H7 (cell line): ENCODE data around the gene CDC6. TPM values are rescaled to one million over a fixed set of nuclear protein-coding genes. Genes with fewer than 3 reads are reported as not detected.

Experiments used
- DNase-seq: peaks from one replicate; pipeline ENCODE4 v3.0.0; 2012
- H3K27me3 ChIP-seq: 2 replicates; pipeline ENCODE4 v1.6.0; 2011; ENCODE audit warnings: mild to moderate bottlenecking, low read length; ENCODE audit not compliant: control insufficient read depth, insufficient read depth
- H3K36me3 ChIP-seq: replicated peaks from 2 replicates; pipeline ENCODE4 v1.5.1; 2011; ENCODE audit warnings: low read length; ENCODE audit not compliant: control insufficient read depth, insufficient read depth
- H3K4me3 ChIP-seq: 2 replicates; pipeline ENCODE4 v1.5.1; 2011; ENCODE audit warnings: low read depth, mild to moderate bottlenecking, control low read depth, low read length, moderate library complexity; ENCODE audit not compliant: insufficient read depth
- total RNA-seq: library from RNA; depleted of rRNA; stranded (reverse); fragments of >200 nt; shearing (Covaris generic); gene quantifications from 2 replicates; pipeline ENCODE4 v1.2.3, GENCODE V29; 2014

Gene CDC6
- total RNA-seq, 1 experiment from 2014 or later = 83.6 TPM

DNA sequence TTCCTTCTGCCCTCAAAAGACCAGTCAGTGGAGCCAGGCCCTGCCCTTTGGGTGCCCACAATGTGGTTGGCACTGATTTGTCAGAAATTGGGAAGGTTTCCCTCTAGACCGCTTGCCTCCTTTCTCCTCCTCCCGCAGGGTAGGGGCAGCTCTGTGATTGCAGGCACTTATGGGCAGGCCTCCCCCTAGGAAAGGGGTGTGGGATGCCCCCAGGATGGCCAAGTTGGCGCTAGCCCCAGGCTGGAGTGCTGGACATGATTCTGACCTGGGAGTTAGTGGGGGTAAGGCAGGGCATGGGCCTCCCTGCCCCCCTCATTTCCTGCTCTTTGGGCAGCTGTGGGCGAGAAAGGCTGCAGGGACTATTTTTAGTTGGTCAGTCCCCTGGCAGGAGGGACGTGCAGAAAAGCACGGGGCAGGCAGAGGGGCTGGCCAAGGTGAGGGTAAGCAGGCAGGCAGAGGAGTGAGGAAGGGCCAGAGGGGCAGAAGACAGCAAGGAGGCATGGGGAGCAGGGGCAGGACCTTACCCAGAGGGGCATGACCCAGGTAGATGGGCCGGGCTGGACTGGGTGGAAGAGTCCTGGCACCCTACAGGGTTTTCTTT, 24.6 kb downstream of the CDC6 start:
- Histone ChIP-seq H3K4me3 (no peak overlapping the region), H3K36me3 (no peaks in the 10 kb centered on the region), H3K27me3 (peaks cover 6% of the 10 kb centered on the region)
- peak; percentile 44 for DNase-seq

GRCh38 chr17:40312893-40313667, 25.4 kb downstream of the CDC6 start:
- peak; percentile 28 for DNase-seq
- Histone ChIP-seq H3K36me3 (no peaks in the 10 kb centered on the region), H3K4me3 (no peak overlapping the region), H3K27me3 (peaks cover 7% of the 10 kb centered on the region)

DNA sequence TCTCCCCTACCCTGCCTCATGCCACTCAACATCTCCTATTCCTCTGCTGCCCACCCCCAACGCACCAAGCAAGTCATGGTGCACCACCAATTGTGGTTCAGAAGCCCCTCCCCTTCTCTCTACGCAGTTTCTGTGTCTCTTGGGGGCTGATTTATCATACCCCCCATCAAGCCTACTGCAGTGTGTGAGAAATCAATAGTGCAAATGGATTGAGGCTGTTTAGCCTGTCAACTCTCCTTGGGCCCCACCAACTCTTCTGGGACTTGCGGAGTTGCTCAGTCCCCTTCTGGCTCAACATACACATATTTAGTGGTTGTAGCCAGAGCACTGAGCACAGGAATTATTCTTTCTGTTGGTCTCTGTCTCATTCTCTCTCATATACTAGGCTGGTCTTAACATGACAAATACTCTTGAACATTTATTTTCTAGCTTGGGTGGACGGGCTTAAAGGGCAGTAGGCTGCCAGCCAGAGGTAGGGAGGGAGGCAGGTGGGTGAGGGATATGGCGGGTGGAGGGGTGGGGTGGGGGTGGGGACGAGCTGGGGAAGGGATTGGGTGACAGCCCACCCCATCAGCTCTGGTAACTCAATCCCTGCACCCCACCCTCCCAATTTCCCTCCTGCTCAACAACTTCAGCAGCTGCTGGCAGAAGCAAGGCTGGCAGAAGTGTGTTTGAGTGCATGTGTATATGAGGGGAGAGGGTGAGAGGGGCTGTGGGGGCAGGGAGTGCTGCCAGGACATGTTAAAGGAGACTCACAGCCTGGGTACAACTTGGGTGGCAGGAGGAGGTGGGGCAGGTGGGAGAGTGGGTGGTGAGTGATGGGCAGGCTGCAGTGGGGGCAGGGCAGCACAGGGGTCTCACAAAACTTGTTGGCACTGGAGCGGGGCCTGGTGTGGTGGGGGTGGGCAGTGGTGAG, 26.2 kb downstream of the CDC6 start:
- H3K27me3 ChIP-seq = peaks cover 9% of the 10 kb centered on the region
- no peak overlapping the region for H3K4me3 ChIP-seq
- DNase-seq = peak; percentile 61
- no peaks in the 10 kb centered on the region for H3K36me3 ChIP-seq

- Histone ChIP-seq H3K36me3 (no peaks in the 10 kb centered on the region), H3K4me3 (no peak overlapping the region), H3K27me3 (peaks cover 12% of the 10 kb centered on the region)
- peak; percentile 36 for DNase-seq
Measured at GRCh38 chr17:40314584-40314956, 26.9 kb downstream of the CDC6 start.

GRCh38 chr17:40315206-40315605, 27.5 kb downstream of the CDC6 start:
- DNase-seq = peak; percentile 34
- Histone ChIP-seq H3K4me3 (no peak overlapping the region), H3K27me3 (peaks cover 12% of the 10 kb centered on the region), H3K36me3 (no peaks in the 10 kb centered on the region)

DNA sequence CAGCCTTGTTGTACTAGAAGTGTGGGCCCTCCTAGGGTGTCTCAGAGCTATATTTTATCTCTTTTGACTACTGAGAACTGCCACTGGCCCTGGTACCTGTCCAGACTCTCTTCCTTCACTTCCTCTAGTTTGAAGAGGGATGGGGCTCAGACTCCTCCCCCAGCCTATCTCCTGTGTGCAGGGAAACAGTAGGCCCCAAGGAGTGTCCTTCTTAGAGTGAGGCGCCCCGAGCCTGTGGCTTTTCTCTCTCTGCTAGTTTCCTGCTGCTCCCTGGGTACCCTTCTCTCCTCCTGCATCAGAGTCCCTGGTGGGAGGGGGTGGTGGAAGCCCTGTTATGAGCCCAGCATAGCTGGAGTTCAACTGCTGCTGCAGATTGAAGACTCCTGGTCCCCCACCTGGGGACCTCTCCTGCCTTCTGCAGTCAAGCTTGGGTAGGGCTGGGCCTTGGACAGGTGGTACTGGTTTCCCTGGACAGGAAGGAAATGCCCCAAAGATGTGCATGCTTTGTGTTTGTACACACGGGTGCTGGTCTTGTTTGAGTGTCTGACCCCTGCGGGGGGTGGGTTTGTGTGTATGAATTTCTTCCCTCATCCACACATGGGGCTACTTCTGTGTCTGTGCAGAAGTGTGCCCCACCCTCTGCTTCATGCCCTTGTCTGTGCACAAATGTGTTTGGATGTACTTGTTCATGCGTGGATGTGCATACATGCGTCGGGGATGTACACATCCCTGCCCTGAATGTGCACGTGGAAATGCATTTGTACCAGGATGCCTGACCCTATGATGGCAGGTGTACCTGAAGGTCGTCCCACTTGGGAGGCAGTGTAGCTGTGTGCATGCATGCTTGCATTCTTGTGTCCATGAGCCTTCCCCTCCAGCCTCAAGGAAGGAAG, 28.2 kb downstream of the CDC6 start:
- DNase-seq = peak; percentile 62
- H3K4me3 ChIP-seq = peak overlapping the region; percentile 48

GRCh38 chr17:40316571-40317344, 29.1 kb downstream of the CDC6 start:
- no peaks in the 10 kb centered on the region for H3K36me3 ChIP-seq
- peaks cover 12% of the 10 kb centered on the region for H3K27me3 ChIP-seq
- H3K4me3 ChIP-seq = peak overlapping the region; percentile 48
- DNase-seq = peak; percentile 91

More for the DNA sequence above, 28.2 kb downstream of the CDC6 start:
- Histone ChIP-seq H3K36me3 (no peaks in the 10 kb centered on the region), H3K27me3 (peaks cover 12% of the 10 kb centered on the region)

GRCh38 chr17:40317345-40317873, 29.7 kb downstream of the CDC6 start:
- H3K27me3 ChIP-seq = peaks cover 12% of the 10 kb centered on the region
- peak; percentile 91 for DNase-seq
- H3K4me3 ChIP-seq = peak overlapping the region; percentile 55
- H3K36me3 ChIP-seq = no peaks in the 10 kb centered on the region

DNA sequence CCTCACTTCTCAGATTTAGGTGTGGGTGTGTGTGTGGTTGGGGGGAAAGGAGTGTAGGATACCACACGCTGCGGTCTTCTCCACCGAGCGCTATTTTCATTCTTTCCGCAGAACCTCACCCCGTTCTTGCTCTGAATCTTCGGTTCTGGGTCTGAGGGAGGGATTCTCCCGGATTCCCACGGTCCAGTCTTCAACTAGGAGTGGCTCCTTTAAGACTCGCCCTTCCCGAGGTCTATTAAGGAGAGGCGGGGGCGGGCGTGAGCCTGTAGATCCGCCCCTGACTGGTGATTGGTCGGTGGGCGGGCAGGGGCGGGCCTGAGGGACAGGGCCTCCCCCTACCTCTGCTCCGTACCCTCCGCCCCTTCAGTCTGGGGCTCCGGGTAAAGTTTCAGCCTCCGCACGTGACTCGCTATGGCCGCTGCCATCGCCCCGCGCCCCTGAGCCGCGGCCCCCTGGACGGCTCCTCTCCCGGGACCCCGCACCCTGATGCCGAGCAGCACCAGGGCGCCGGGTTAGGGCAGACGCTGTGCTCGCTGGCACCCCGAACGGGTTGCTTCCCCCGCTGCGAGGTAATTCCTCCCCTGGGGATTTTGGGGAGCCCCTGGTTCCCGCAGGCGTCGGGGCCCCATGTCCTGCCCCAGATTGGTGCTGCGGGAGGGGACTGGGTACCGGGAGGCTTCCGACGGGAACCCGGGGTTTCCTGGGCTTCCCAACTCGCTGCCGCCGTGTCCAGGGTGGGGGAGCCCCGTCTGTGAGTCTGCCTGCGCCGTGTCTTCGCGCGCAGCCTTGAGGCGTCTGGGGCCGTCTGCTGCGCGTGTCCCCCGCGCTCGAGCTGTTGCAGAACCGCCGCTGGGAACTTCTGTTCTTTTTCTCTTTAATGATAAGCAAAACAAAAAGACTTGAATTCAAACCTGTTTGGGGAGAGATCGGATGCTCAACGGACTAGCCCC, 30.5 kb downstream of the CDC6 start:
- peak; percentile 100 for DNase-seq
- no peaks in the 10 kb centered on the region for H3K36me3 ChIP-seq
- peak overlapping the region; percentile 78 for H3K4me3 ChIP-seq
- peaks cover 12% of the 10 kb centered on the region for H3K27me3 ChIP-seq

- H3K36me3 ChIP-seq = no peaks in the 10 kb centered on the region
- DNase-seq = peak; percentile 77
Measured at GRCh38 chr17:40318830-40319391, 31.2 kb downstream of the CDC6 start.

GRCh38 chr17:40319651-40320540, 32.2 kb downstream of the CDC6 start:
- peak; percentile 45 for DNase-seq
- H3K4me3 ChIP-seq = no peak overlapping the region

More at GRCh38 chr17:40318830-40319391, 31.2 kb downstream of the CDC6 start:
- Histone ChIP-seq H3K4me3 (peak overlapping the region; percentile 78), H3K27me3 (peaks cover 12% of the 10 kb centered on the region)

More at GRCh38 chr17:40319651-40320540, 32.2 kb downstream of the CDC6 start:
- H3K36me3 ChIP-seq = no peaks in the 10 kb centered on the region
- peaks cover 12% of the 10 kb centered on the region for H3K27me3 ChIP-seq
